ENCODE data around the gene GABPB2. TPM values are rescaled to one million over a fixed set of nuclear protein-coding genes. Genes with fewer than 3 reads are reported as not detected.

The GABPB2 gene
- total RNA-seq, 1 experiment from 2014 or later: 6.4 TPM

DNA sequence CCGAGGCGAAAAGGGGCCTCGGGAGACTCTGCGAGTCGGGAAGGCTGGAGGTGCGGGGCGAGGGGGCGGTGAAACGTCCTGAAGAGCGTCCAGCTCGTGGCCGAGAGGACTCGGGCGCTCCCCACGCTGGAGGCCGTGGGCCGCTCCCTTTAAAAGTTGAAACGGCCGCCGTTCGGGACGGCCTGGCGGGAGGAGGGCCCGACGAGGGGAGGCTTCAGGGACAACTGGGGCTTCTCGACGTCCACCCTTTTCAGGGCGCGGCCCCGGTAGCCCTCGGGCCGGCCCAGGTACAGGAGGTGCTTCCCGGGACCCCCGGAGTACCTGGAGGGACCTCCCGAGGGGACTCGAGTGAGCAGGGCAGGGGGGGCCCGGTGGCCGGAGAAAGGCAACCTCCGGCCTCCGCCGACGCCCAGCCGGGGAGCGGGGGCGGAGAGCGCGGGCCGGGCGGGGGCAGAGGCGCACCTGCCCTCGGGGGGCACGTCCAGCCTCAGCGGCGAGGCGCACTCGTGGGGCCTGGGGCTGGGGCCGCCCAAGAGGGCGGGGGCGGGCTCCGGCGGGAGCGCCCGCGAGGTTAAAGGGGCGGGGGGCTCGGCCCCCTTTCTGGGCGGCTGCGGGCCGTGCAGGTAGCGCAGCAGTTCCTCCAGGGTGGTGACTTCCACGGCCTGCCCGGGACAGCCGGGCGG lies 61.9 kb downstream of the GABPB2 start:
- ATAC-seq: no peak
- TF ChIP-seq EZH2phosphoT487 (IDR thresholded peaks at IDR 0.05; ENCODE audit: borderline replicate concordance, low read length) (no peak), EZH2 (IDR thresholded peaks at IDR 0.05; ENCODE audit: low read length, unreplicated experiment) (no peak)
- TF ChIP-seq, protein P1, sequence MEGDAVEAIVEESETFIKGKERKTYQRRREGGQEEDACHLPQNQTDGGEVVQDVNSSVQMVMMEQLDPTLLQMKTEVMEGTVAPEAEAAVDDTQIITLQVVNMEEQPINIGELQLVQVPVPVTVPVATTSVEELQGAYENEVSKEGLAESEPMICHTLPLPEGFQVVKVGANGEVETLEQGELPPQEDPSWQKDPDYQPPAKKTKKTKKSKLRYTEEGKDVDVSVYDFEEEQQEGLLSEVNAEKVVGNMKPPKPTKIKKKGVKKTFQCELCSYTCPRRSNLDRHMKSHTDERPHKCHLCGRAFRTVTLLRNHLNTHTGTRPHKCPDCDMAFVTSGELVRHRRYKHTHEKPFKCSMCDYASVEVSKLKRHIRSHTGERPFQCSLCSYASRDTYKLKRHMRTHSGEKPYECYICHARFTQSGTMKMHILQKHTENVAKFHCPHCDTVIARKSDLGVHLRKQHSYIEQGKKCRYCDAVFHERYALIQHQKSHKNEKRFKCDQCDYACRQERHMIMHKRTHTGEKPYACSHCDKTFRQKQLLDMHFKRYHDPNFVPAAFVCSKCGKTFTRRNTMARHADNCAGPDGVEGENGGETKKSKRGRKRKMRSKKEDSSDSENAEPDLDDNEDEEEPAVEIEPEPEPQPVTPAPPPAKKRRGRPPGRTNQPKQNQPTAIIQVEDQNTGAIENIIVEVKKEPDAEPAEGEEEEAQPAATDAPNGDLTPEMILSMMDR (conservative IDR thresholded peaks at IDR 0.05; ENCODE audit: low read depth, low read length): no peak

DNA sequence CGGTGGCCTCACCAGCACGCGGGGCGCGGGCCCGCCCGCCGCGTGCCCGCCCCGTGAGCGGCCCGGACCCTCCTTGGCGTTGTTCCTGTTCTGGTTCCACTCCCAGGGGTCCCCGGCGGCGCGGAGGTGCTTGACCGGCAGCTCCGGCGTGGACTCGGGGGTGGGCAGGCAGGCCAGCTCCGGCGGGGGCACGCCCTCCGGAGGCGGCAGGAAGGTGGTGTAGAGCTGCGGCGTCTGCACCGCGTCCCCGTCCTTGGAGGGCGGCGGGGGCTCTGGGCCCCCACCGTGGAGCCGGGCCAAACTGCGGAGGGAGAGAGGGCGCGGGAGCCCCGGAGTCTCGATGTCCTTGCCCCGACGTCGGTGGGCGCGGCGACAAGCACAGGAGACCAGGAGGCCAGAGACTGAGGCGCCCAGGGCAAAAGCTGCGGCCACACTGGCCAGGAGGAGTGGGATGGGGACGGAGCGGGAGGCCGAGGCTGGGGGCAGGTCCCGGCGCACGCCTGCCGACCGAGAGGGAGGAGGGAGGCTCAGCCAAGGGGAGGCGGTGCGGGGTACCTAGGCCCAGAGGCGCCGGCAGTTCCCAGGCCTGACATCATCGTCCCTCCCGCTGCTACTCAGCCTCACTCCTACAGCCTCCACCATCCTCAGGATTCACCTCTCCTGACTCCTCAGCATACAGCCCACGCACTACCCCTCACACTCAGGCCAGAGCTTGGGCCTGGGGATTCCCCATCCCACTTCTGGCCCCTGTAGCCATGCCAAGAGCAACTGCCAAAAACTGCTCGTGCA lies 62.7 kb downstream of the GABPB2 start:
- ChIA-PET CTCF (no interaction called here), POLR2A (ENCODE audit: unreplicated experiment) (no interaction called here)
- no peak for TF ChIP-seq EZH2 (IDR thresholded peaks at IDR 0.05; ENCODE audit: low read length, unreplicated experiment)
- TF ChIP-seq, protein P1 (conservative IDR thresholded peaks at IDR 0.05; ENCODE audit: low read depth, low read length): no peak
- TF ChIP-seq EZH2phosphoT487 (IDR thresholded peaks at IDR 0.05; ENCODE audit: borderline replicate concordance, low read length): no peak
- Histone ChIP-seq H3K27ac (ENCODE audit: low read length) (no peak overlapping the region), H3K79me2 (ENCODE audit: low read length) (no peaks in the 10 kb centered on the region), H3K9ac (ENCODE audit: low read length) (no peak overlapping the region), H3K4me1 (ENCODE audit: insufficient read depth, low read length) (no peaks in the 10 kb centered on the region), H3F3A (ENCODE audit: low read length, unreplicated experiment) (no peaks in the 10 kb centered on the region), H4K20me1 (ENCODE audit: low read length) (no peaks in the 10 kb centered on the region), H2AFZ (ENCODE audit: low read length) (no peak overlapping the region), H3K36me3 (ENCODE audit: low read depth, low read length) (no peaks in the 10 kb centered on the region), H3K4me3 (ENCODE audit: low read length) (no peak overlapping the region), H3K9me3 (ENCODE audit: low read length) (no peaks in the 10 kb centered on the region), H3K9me2 (replicated peaks; ENCODE audit: low read length) (no peaks in the 10 kb centered on the region), H3K27me3 (ENCODE audit: low read length) (no peaks in the 10 kb centered on the region), H3K4me2 (ENCODE audit: low read length) (no peak overlapping the region)
- ATAC-seq: no peak
- no peak for DNase-seq
- intact Hi-C loops (cut with micrococcal nuclease): no loop called here
- BruUV-seq (replicated peaks): no TSS peak

More for the DNA sequence above, 61.9 kb downstream of the GABPB2 start:
- no peaks in the 10 kb centered on the region for H3K9me3 ChIP-seq (ENCODE audit: low read length)
- H3K9ac ChIP-seq (ENCODE audit: low read length): no peak overlapping the region
- no peak overlapping the region for H3K4me3 ChIP-seq (ENCODE audit: low read length)
- no peaks in the 10 kb centered on the region for H3K27me3 ChIP-seq (ENCODE audit: low read length)
- no peaks in the 10 kb centered on the region for H3K36me3 ChIP-seq (ENCODE audit: low read depth, low read length)
- ChIA-PET CTCF (no interaction called here), POLR2A (ENCODE audit: unreplicated experiment) (no interaction called here)
- BruUV-seq (replicated peaks): no TSS peak
- no peaks in the 10 kb centered on the region for H3K9me2 ChIP-seq (replicated peaks; ENCODE audit: low read length)
- no peaks in the 10 kb centered on the region for H4K20me1 ChIP-seq (ENCODE audit: low read length)
- intact Hi-C loops (cut with micrococcal nuclease): no loop called here
- no peaks in the 10 kb centered on the region for H3F3A ChIP-seq (ENCODE audit: low read length, unreplicated experiment)
- no peak overlapping the region for H2AFZ ChIP-seq (ENCODE audit: low read length)
- no peak overlapping the region for H3K4me2 ChIP-seq (ENCODE audit: low read length)
- no peaks in the 10 kb centered on the region for H3K79me2 ChIP-seq (ENCODE audit: low read length)
- no peak overlapping the region for H3K27ac ChIP-seq (ENCODE audit: low read length)
- no peak for DNase-seq
- no peaks in the 10 kb centered on the region for H3K4me1 ChIP-seq (ENCODE audit: insufficient read depth, low read length)

DNA sequence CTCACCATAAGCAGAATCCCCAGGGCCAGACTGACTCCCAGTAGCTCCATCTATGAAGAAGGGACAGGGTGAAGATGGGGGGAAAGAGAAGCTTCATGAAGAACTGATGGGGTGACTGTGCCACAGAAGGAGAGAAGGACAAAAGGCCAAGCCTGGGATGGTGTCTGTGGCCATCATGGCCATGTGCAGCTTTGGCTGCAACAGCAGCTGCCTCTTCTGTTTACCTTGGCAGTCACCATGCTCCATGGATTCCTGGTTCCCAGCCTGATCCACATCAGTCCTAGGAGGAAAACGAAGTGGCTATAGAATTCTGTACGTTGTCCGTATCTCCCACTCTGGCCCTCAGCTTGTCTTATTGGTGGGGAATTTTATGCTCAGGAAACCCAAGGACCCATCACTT lies 63.8 kb downstream of the GABPB2 start:
- TF ChIP-seq, protein P1 (conservative IDR thresholded peaks at IDR 0.05; ENCODE audit: low read depth, low read length): no peak
- TF ChIP-seq EZH2 (IDR thresholded peaks at IDR 0.05; ENCODE audit: low read length, unreplicated experiment): no peak
- no peak for TF ChIP-seq EZH2phosphoT487 (IDR thresholded peaks at IDR 0.05; ENCODE audit: borderline replicate concordance, low read length)
- Histone ChIP-seq H3K27ac (ENCODE audit: low read length) (no peak overlapping the region), H3K9me3 (ENCODE audit: low read length) (no peaks in the 10 kb centered on the region), H3K9me2 (replicated peaks; ENCODE audit: low read length) (no peaks in the 10 kb centered on the region), H4K20me1 (ENCODE audit: low read length) (no peaks in the 10 kb centered on the region), H3K4me3 (ENCODE audit: low read length) (no peak overlapping the region), H3K4me1 (ENCODE audit: insufficient read depth, low read length) (no peaks in the 10 kb centered on the region), H2AFZ (ENCODE audit: low read length) (no peak overlapping the region), H3K79me2 (ENCODE audit: low read length) (no peaks in the 10 kb centered on the region), H3K27me3 (ENCODE audit: low read length) (no peaks in the 10 kb centered on the region), H3K4me2 (ENCODE audit: low read length) (no peak overlapping the region), H3K36me3 (ENCODE audit: low read depth, low read length) (no peaks in the 10 kb centered on the region), H3F3A (ENCODE audit: low read length, unreplicated experiment) (no peaks in the 10 kb centered on the region), H3K9ac (ENCODE audit: low read length) (no peak overlapping the region)
- ChIA-PET POLR2A (ENCODE audit: unreplicated experiment) (no interaction called here), CTCF (no interaction called here)
- intact Hi-C loops (cut with micrococcal nuclease): no loop called here
- BruUV-seq (replicated peaks): no TSS peak
- no peak for DNase-seq
- ATAC-seq: no peak

Data from PC-3 (cell line).